Heart left ventricle (tissue), 16 donors: ENCODE results near the gene ABHD17C. TPM values are rescaled to one million over a fixed set of nuclear protein-coding genes. Genes with fewer than 3 reads are reported as not detected.

Experiments used
- ATAC-seq, 4 donors: fragments of 200-7000 bp; cut with Tn5 transposase; one replicate each; pipeline ENCODE4 v1.9.1; 2020 to 2022; ENCODE audit warnings: moderate library complexity in 4 of 4, mild to moderate bottlenecking in 3 of 4, moderate number of reproducible peaks in 1 of 4
- DNase-seq, 5 donors: peaks; one replicate each; pipeline ENCODE4 v3.0.0-alpha.2; 2020
- H3K27ac ChIP-seq, 12 donors: fragments of 200-600 bp; sonication (generic) in 4 of 12; one replicate each; pipeline versions ENCODE4 v1.5.0 to v1.8.0; 2016 to 2022; ENCODE audit warnings: mild to moderate bottlenecking in 2 of 12
- H3K27me3 ChIP-seq, 9 donors: fragments of 200-600 bp; sonication (generic) in 2 of 9; one replicate each; pipeline versions ENCODE4 v1.5.1 to v1.8.0; 2016 to 2022; ENCODE audit warnings: mild to moderate bottlenecking in 3 of 9
- H3K36me3 ChIP-seq, 9 donors: fragments of 200-600 bp; sonication (generic) in 2 of 9; one replicate each; pipeline versions ENCODE4 v1.5.0 to v1.8.0; 2018 to 2022; ENCODE audit warnings: mild to moderate bottlenecking in 2 of 9
- H3K4me1 ChIP-seq, 12 donors: fragments of 200-600 bp; sonication (generic) in 4 of 12; one replicate each; pipeline versions ENCODE4 v1.5.0 to v1.8.0; 2016 to 2022; ENCODE audit warnings: mild to moderate bottlenecking in 3 of 12
- H3K4me3 ChIP-seq, 12 donors: fragments of 200-600 bp; sonication (generic) in 4 of 12; one replicate each; pipeline versions ENCODE4 v1.5.0 to v1.8.0; 2017 to 2022; ENCODE audit warnings: mild to moderate bottlenecking in 9 of 12, moderate library complexity in 4 of 12
- H3K9me3 ChIP-seq, 12 donors: fragments of 200-600 bp; sonication (generic) in 4 of 12; one replicate each; pipeline versions ENCODE4 v1.5.0 to v1.8.0; 2016 to 2022; ENCODE audit warnings: mild to moderate bottlenecking in 1 of 12
- CTCF ChIP-seq, 12 donors: fragments of 200-600 bp; sonication (generic) in 4 of 12; IDR thresholded peaks; one replicate each; pipeline versions ENCODE4 v1.5.0 to v1.8.0; 2018 to 2022; ENCODE audit warnings: antibody characterized with exemption in 12 of 12, mild to moderate bottlenecking in 5 of 12
- POLR2A ChIP-seq, 2 donors: fragments of 450-650 bp; IDR thresholded peaks; one replicate each; pipeline ENCODE4 v1.6.1; 2017; ENCODE audit warnings: antibody characterized with exemption in 2 of 2, mild to moderate bottlenecking in 2 of 2, moderate library complexity in 2 of 2
- WGBS, 4 donors: extraction: QIAGEN DNeasy Blood & Tissue Kit in 2 of 4; methylation state at CpG; one replicate each; pipeline versions ENCODE4 v1.1.5 to v1.1.7; 2013 to 2018; 5-methylcytosine and 5-hydroxymethylcytosine counted together
- intact Hi-C, 10 donors: fragments of 100-400 bp; cut with DNase I; formaldehyde crosslinking; loops; one replicate each; pipeline versions ENCODE4 v1.11.1 to v1.14.2; 2022
- polyA plus RNA-seq, 2 donors: library from polyadenylated mRNA; stranded (reverse); fragments of 200-250 nt; gene quantifications; one replicate each; pipeline ENCODE4 v1.2.3, GENCODE V29; 2013
- total RNA-seq, 9 donors: library from RNA; depleted of rRNA in 2 of 9; stranded (reverse); fragments of >200 nt in 2 of 9; fragmentation: NEBNext Ultra II Directional in 3 of 9; extraction: Animal tissue kit (Norgen Biotek cat#: 25700) in 3 of 9; gene quantifications; one replicate each; pipeline versions ENCODE4 v1.1.0 to v1.2.4, GENCODE V29; 2016 to 2023
- donor health status: ischemic (EF 13 %, LVEDD 7.1; RV severe dilation, severe dysfunction).
- donor health status: healthy with polysubstance abuse.
- donor health status: DM: no; HTN: yes; CAD: no.
- donor health status: DM: no; HTN: no; CAD: no.
- donor health status: ischemic (EF 25% LVEDD 6.9; RV normal size, moderate dysfunction).
- donor health status: ischemic (EF 25% LVEDD 5.7; RV mildly dilated, moderate dysfunction).
- donor health status: healthy.
- donor health status: DM: yes; HTN: yes; CAD: no.
- donor health status: ischemic (EF 35%, LVEDD 5.7; RV mildly dilated, moderate dysfunction).
- donor health status: nonischemic (EF 11% LVEDD 7.7; RV severe dilation, severe dysfunction).
- donor health status: DM: yes; HTN: yes; CAD: no.
- donor health status: PGD.
- donor health status: ischemic (EF 29% LVEDD 5.4; RV normal size, mild dysfunction).
- donor health status: nonischemic (EF 23%, LVEDD 6.1; RV moderate dilation, normal function).

ABHD17C gene
- total and polyA plus RNA-seq, 11 donors, result 2.8 to 10.2 (median 5.6) TPM

GRCh38 chr15:80800067-80800466 is 105.0 kb downstream of the ABHD17C start:
- no peaks in the 10 kb centered on the region for H3K36me3 ChIP-seq
- ATAC-seq, result no peak
- no peak for TF ChIP-seq CTCF (IDR thresholded peaks at IDR 0.05)
- TF ChIP-seq POLR2A (IDR thresholded peaks at IDR 0.05), result no peak
- no peak overlapping the region for H3K4me3 ChIP-seq
- H3K27ac ChIP-seq, result no peak overlapping the region
- intact Hi-C loops, result loop anchor here in 2 of 10 donors (10.0 kb wide), 2 partner anchors 55 to 65 kb away; no protein-coding TSS in a partner anchor
- H3K4me1 ChIP-seq, result peaks cover 0 to 4% (median 0%) of the 10 kb centered on the region in 12 donors
- WGBS, 4 donors, result 68 to 84% (median 83%) methylated on average over 5 of the region's 5 CpGs
- no peaks in the 10 kb centered on the region for H3K9me3 ChIP-seq
- DNase-seq, result no peak
- H3K27me3 ChIP-seq, result no peaks in the 10 kb centered on the region

- DNase-seq, result peak in 4 of 5 donors; percentile 20 to 75 (median 27)
- Histone ChIP-seq H3K9me3 (no peaks in the 10 kb centered on the region), H3K4me3 (no peak overlapping the region), H3K27ac (peak overlapping the region in 1 of 12 donors; percentile 18), H3K4me1 (peaks cover 0 to 4% (median 0%) of the 10 kb centered on the region in 12 donors), H3K27me3 (no peaks in the 10 kb centered on the region), H3K36me3 (no peaks in the 10 kb centered on the region)
- no peak for TF ChIP-seq POLR2A (IDR thresholded peaks at IDR 0.05)
- TF ChIP-seq CTCF (IDR thresholded peaks at IDR 0.05), result no peak
- intact Hi-C loops, result loop anchor here in 2 of 10 donors (10.0 kb wide), 2 partner anchors 57 to 63 kb away; no protein-coding TSS in a partner anchor
- WGBS, 4 donors, result 49 to 70% (median 61%) methylated on average over 10 of the region's 10 CpGs
- peak in 3 of 4 donors; percentile 81 to 90 (median 84) for ATAC-seq
Observed at GRCh38 chr15:80801891-80802680, 107.0 kb downstream of the ABHD17C start.

- intact Hi-C loops, result loop anchor here in 2 of 10 donors (10.0 kb wide), 2 partner anchors 59 to 61 kb away; no protein-coding TSS in a partner anchor
- no peak for TF ChIP-seq CTCF (IDR thresholded peaks at IDR 0.05)
- no peak for TF ChIP-seq POLR2A (IDR thresholded peaks at IDR 0.05)
- H3K36me3 ChIP-seq, result no peaks in the 10 kb centered on the region
- peaks cover 0 to 4% (median 0%) of the 10 kb centered on the region in 12 donors for H3K4me1 ChIP-seq
- no peak for DNase-seq
- no peak overlapping the region for H3K4me3 ChIP-seq
- WGBS, 4 donors, result 91 to 96% (median 92%) methylated on average over 7 of the region's 7 CpGs
- no peak overlapping the region for H3K27ac ChIP-seq
- no peaks in the 10 kb centered on the region for H3K9me3 ChIP-seq
- no peaks in the 10 kb centered on the region for H3K27me3 ChIP-seq
- ATAC-seq, result no peak
Observed at GRCh38 chr15:80803580-80804525, 108.7 kb downstream of the ABHD17C start.
